RWPE1 (cell line): ENCODE measurements around the gene SMAD7.

Experiments used
- CTCF ChIA-PET: fragments of 350-600 bp; sonication (Branson Sonifier 250); formaldehyde crosslinking; extraction: SDS; loops from one replicate; lab custom pipeline; 2021; lab: Yijun Ruan, JAX
- POLR2A ChIA-PET: fragments of 400-600 bp; formaldehyde crosslinking; extraction: SDS; loops from one replicate; lab custom pipeline; 2020; ENCODE audit warnings: antibody characterized with exemption; ENCODE audit not compliant: low non-redundant PET; lab: Yijun Ruan, JAX
- DNase-seq: peaks from one replicate; pipeline ENCODE4 v3.0.0; 2012; ENCODE audit warnings: low spot score
- H3K27ac ChIP-seq: fragments of 450-650 bp; 2 replicates; pipeline ENCODE4 v1.5.1; 2017
- TF ChIP-seq, protein P1 (sequence below): fragments of 450-650 bp; conservative IDR thresholded peaks from 2 replicates; pipeline ENCODE4 v1.5.1; 2017; ENCODE audit warnings: low read depth, mild to moderate bottlenecking

The SMAD7 gene

DNA sequence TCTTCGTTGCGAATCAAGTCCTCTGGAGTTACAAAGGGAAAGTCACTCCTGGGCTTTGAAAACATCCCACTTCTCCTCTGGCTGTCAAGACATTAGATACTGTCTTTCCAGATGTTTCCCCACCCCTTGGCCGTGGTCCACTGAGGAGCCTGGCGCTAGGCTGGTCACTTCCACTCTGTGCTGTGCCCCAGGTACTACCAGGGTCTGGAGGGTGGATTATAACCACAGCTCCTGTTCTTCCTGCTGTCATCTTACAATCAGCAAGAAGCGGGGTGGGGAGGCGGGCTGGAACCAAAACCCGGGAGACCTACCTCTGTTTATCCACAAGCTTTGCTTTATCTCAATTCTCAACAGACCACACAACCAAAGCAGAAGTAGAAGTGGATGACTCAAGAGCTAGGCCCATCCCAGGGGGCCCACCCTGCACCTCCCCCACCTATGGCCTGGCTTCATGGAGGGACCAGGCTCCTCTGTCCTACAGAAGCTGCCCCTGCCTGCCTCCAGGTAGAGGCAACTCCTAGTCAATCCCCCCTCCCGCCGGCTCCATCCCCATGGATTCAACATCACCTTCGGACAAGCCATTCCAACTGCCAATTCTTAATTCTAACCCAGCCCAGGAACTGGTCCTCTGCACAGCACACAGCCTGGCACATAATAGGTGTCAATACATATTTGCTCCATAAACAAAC, 17.8 kb downstream of the SMAD7 start:
- TF ChIP-seq, protein P1, sequence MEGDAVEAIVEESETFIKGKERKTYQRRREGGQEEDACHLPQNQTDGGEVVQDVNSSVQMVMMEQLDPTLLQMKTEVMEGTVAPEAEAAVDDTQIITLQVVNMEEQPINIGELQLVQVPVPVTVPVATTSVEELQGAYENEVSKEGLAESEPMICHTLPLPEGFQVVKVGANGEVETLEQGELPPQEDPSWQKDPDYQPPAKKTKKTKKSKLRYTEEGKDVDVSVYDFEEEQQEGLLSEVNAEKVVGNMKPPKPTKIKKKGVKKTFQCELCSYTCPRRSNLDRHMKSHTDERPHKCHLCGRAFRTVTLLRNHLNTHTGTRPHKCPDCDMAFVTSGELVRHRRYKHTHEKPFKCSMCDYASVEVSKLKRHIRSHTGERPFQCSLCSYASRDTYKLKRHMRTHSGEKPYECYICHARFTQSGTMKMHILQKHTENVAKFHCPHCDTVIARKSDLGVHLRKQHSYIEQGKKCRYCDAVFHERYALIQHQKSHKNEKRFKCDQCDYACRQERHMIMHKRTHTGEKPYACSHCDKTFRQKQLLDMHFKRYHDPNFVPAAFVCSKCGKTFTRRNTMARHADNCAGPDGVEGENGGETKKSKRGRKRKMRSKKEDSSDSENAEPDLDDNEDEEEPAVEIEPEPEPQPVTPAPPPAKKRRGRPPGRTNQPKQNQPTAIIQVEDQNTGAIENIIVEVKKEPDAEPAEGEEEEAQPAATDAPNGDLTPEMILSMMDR = no peak
- POLR2A ChIA-PET = no interaction called here
- DNase-seq = no peak
- CTCF ChIA-PET = no interaction called here
- peak overlapping the region; percentile 69 for H3K27ac ChIP-seq

- TF ChIP-seq, protein P1 = no peak
- CTCF ChIA-PET = no interaction called here
- H3K27ac ChIP-seq = peak overlapping the region; percentile 69
- POLR2A ChIA-PET = no interaction called here
- no peak for DNase-seq
These were observed 18.3 kb downstream of the SMAD7 start for GRCh38 chr18:48932462-48932818.

GRCh38 chr18:48931680-48932461, 18.9 kb downstream of the SMAD7 start:
- DNase-seq = no peak
- TF ChIP-seq, protein P1 = no peak
- ChIA-PET POLR2A (no interaction called here), CTCF (interaction anchor here (0.6 kb wide), 1 partner anchor 258 kb away, joined by 4 read pairs; no protein-coding TSS in a partner anchor)
- H3K27ac ChIP-seq = peak overlapping the region; percentile 69

GRCh38 chr18:48930926-48931325, 19.8 kb downstream of the SMAD7 start:
- no peak overlapping the region for H3K27ac ChIP-seq
- CTCF ChIA-PET = interaction anchor here (0.6 kb wide), 1 partner anchor 257 kb away, joined by 4 read pairs; no protein-coding TSS in a partner anchor
- no peak for DNase-seq
- TF ChIP-seq, protein P1 = no peak
- POLR2A ChIA-PET = interaction anchor here (0.6 kb wide), 1 partner anchor 32 kb away, joined by 3 read pairs; no protein-coding TSS in a partner anchor

- ChIA-PET POLR2A (interaction anchor here (0.6 kb wide), 1 partner anchor 32 kb away, joined by 3 read pairs; no protein-coding TSS in a partner anchor), CTCF (no interaction called here)
- TF ChIP-seq, protein P1 = no peak
- H3K27ac ChIP-seq = peak overlapping the region; percentile 70
- DNase-seq = no peak
These were observed 20.6 kb downstream of the SMAD7 start for GRCh38 chr18:48929941-48930713.

DNA sequence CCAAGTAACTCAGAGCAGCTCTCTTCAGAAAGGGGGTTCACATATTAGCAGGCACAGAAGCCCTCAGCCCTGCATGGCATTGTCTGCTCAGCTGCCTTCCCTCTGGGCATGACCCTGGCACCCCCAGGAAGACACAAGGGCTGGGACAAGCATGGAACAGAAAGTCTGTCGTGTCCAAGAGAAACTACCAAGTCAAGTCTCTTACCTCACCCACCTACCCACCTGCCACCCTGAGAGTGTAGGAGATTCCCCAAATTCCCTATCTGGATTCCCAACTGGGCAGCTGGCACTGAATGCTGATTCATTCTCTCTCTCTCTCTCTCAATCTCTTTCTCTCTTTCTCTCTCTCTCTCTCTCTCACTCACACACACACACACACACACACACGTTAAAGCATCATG, 21.6 kb downstream of the SMAD7 start:
- CTCF ChIA-PET = no interaction called here
- H3K27ac ChIP-seq = peak overlapping the region; percentile 70
- no peak for DNase-seq
- TF ChIP-seq, protein P1 = no peak
- POLR2A ChIA-PET = no interaction called here
